OCI-LY7 (cell line): ENCODE results near the gene CGB7. TPM values are rescaled to one million over a fixed set of nuclear protein-coding genes. Genes with fewer than 3 reads are reported as not detected.

Experiments
- BruUV-seq: library from RNA; stranded (reverse); fragments of 400-500 nt; replicated peaks from 2 replicates; lab custom pipeline; 2021; lab: Mats Ljungman, UMichigan
- CTCF ChIA-PET: fragments of 300-600 bp; sonication (Branson Sonifier 250); formaldehyde crosslinking; loops from one replicate; lab custom pipeline; 2022; ENCODE audit warnings: antibody characterized with exemption; ENCODE audit not compliant: unreplicated experiment; lab: Charles Lee
- POLR2A ChIA-PET: fragments of 300-600 bp; sonication (Branson Sonifier 250); formaldehyde crosslinking; loops from one replicate; lab custom pipeline; 2022; ENCODE audit warnings: antibody characterized with exemption; lab: Charles Lee
- DNase-seq: peaks from one replicate; pipeline ENCODE4 v3.0.0-alpha.2; 2015; ENCODE audit warnings: low spot score
- H2AFZ ChIP-seq: fragments of 200-600 bp; sonication (generic), shearing (Covaris generic); 2 replicates; pipeline ENCODE4 v1.6.1; 2014; ENCODE audit warnings: mild to moderate bottlenecking, antibody characterized with exemption, low read length, moderate library complexity
- H3K27ac ChIP-seq: fragments of 200-600 bp; sonication (generic); 2 replicates; pipeline ENCODE4 v1.5.1; 2014; ENCODE audit warnings: mixed run types, low read depth, mild to moderate bottlenecking, moderate library complexity, low read length, inconsistent platforms; ENCODE audit not compliant: poor library complexity, severe bottlenecking
- H3K36me3 ChIP-seq: fragments of 200-600 bp; sonication (generic); 2 replicates; pipeline ENCODE4 v1.6.1; 2014; ENCODE audit warnings: mild to moderate bottlenecking, antibody characterized with exemption, low read length, moderate library complexity, mixed read lengths; ENCODE audit not compliant: insufficient read depth
- H3K4me1 ChIP-seq: fragments of 200-600 bp; sonication (generic); 2 replicates; pipeline ENCODE4 v1.5.1; 2014; ENCODE audit warnings: mild to moderate bottlenecking, low read length; ENCODE audit not compliant: insufficient read depth, poor library complexity, severe bottlenecking
- H3K4me2 ChIP-seq: fragments of 200-600 bp; sonication (generic); 2 replicates; pipeline ENCODE4 v1.6.1; 2014; ENCODE audit warnings: mild to moderate bottlenecking, low read length
- H3K4me3 ChIP-seq: fragments of 200-600 bp; sonication (generic); 2 replicates; pipeline ENCODE4 v1.5.1; 2014; ENCODE audit warnings: mild to moderate bottlenecking, low read depth, low read length; ENCODE audit not compliant: poor library complexity, severe bottlenecking
- H3K79me2 ChIP-seq: fragments of 200-600 bp; sonication (generic); 2 replicates; pipeline ENCODE4 v1.6.1; 2016; ENCODE audit warnings: low read depth, mild to moderate bottlenecking, low read length, moderate library complexity, mixed read lengths; ENCODE audit not compliant: insufficient read depth
- H3K9me2 ChIP-seq: fragments of 200-600 bp; sonication (generic); 2 replicates; pipeline ENCODE4 v1.6.1; 2016; ENCODE audit warnings: mild to moderate bottlenecking, low read length, mixed read lengths; ENCODE audit not compliant: insufficient read depth
- H3K9me3 ChIP-seq: fragments of 200-600 bp; sonication (generic); 2 replicates; pipeline ENCODE4 v1.6.1; 2014; ENCODE audit warnings: mild to moderate bottlenecking, mixed run types, low read length, mixed read lengths
- H4K20me1 ChIP-seq: fragments of 200-600 bp; sonication (generic); 2 replicates; pipeline ENCODE4 v1.6.1; 2014; ENCODE audit warnings: mild to moderate bottlenecking, antibody characterized with exemption, low read length, moderate library complexity, mixed read lengths; ENCODE audit not compliant: insufficient read depth
- CTCF ChIP-seq: fragments of 200-600 bp; sonication (generic); conservative IDR thresholded peaks from 2 replicates; pipeline ENCODE4 v1.5.1; 2014; ENCODE audit warnings: mild to moderate bottlenecking, antibody characterized with exemption, low read length, moderate library complexity, mixed read lengths
- EZH2phosphoT487 ChIP-seq: fragments of 200-600 bp; sonication (generic); IDR thresholded peaks from 2 replicates; pipeline ENCODE4 v1.6.1; 2018; ENCODE audit warnings: low read depth, borderline replicate concordance, mild to moderate bottlenecking, mixed run types, antibody characterized with exemption, low read length, moderate library complexity, mixed read lengths
- intact Hi-C: fragments of 100-400 bp; cut with micrococcal nuclease; formaldehyde crosslinking; loops from one replicate; pipeline ENCODE4 v1.10.0; 2022; ENCODE audit not compliant: unreplicated experiment
- total RNA-seq, 2 experiments: library from RNA; depleted of rRNA in 1 of 2; stranded (reverse); fragments of >200 nt in 1 of 2; shearing (Covaris generic) in 1 of 2; gene quantifications; 2 replicates each; pipeline ENCODE4 v1.2.3, GENCODE V29; 2014 to 2022

The CGB7 gene
- total RNA-seq, 2 experiments from 2014 or later, result not detected

- no peaks in the 10 kb centered on the region for H3K9me2 ChIP-seq
- TF ChIP-seq CTCF, result no peak
- no peak for TF ChIP-seq EZH2phosphoT487
- no peaks in the 10 kb centered on the region for H3K79me2 ChIP-seq
- no peak overlapping the region for H3K27ac ChIP-seq
- H4K20me1 ChIP-seq, result no peaks in the 10 kb centered on the region
- DNase-seq, result no peak
- no peak overlapping the region for H3K4me3 ChIP-seq
- no peak overlapping the region for H3K4me2 ChIP-seq
- intact Hi-C loops, result no loop called here
- BruUV-seq, result no TSS peak
- H3K36me3 ChIP-seq, result peaks cover 97% of the 10 kb centered on the region
- ChIA-PET CTCF (no interaction called here), POLR2A (interaction anchor here (0.6 kb wide), 1 partner anchor 328 kb away, joined by 5 read pairs; no protein-coding TSS in a partner anchor)
- H3K4me1 ChIP-seq, result no peaks in the 10 kb centered on the region
- no peaks in the 10 kb centered on the region for H3K9me3 ChIP-seq
- no peak overlapping the region for H2AFZ ChIP-seq
Measured at GRCh38 chr19:49104229-49104864, 46.8 kb upstream of the CGB7 start.

- Histone ChIP-seq H3K27ac (no peak overlapping the region), H2AFZ (no peak overlapping the region), H3K4me2 (no peak overlapping the region), H3K4me1 (no peaks in the 10 kb centered on the region), H4K20me1 (no peaks in the 10 kb centered on the region; the same call in 1 of the 2 replicates), H3K4me3 (no peak overlapping the region), H3K36me3 (peaks cover 97% of the 10 kb centered on the region), H3K9me2 (no peaks in the 10 kb centered on the region), H3K79me2 (no peaks in the 10 kb centered on the region; the same call in 1 of the 2 replicates), H3K9me3 (no peaks in the 10 kb centered on the region)
- no TSS peak for BruUV-seq
- intact Hi-C loops, result no loop called here
- no peak for TF ChIP-seq EZH2phosphoT487
- no peak for DNase-seq
- ChIA-PET POLR2A (no interaction called here), CTCF (no interaction called here)
Measured at GRCh38 chr19:49103331-49104085, 46.0 kb upstream of the CGB7 start.

- TF ChIP-seq CTCF (no peak), EZH2phosphoT487 (no peak)
- H3K4me3 ChIP-seq, result no peak overlapping the region
- intact Hi-C loops, result no loop called here
- DNase-seq, result no peak
- H3K9me2 ChIP-seq, result no peaks in the 10 kb centered on the region
- H3K4me2 ChIP-seq, result no peak overlapping the region
- no TSS peak for BruUV-seq
- peaks cover 97% of the 10 kb centered on the region for H3K36me3 ChIP-seq
- H2AFZ ChIP-seq, result no peak overlapping the region
- no peaks in the 10 kb centered on the region for H3K4me1 ChIP-seq
- ChIA-PET POLR2A (no interaction called here), CTCF (no interaction called here)
- no peaks in the 10 kb centered on the region; the same call in 1 of the 2 replicates for H3K79me2 ChIP-seq
- H3K9me3 ChIP-seq, result no peaks in the 10 kb centered on the region
- no peak overlapping the region for H3K27ac ChIP-seq
- H4K20me1 ChIP-seq, result no peaks in the 10 kb centered on the region; the same call in 1 of the 2 replicates
Measured at GRCh38 chr19:49102303-49102702, 44.8 kb upstream of the CGB7 start.
